ENCODE data around the gene BOD1L1.

BOD1L1 gene

GRCh38 chr4:13627606-13628311, at the start of gene BOD1L1:
Gene BOD1L1, minus strand, starts transcription at chr4:13627725. Its CDS starts 138 bp downstream, at chr4:13627587.
- peak; percentile 64 for FAIRE-seq

GRCh38 chr4:13674971-13675370, 47.4 kb upstream of the BOD1L1 start:
- FAIRE-seq = no peak

GRCh38 chr4:13673167-13673566, 45.6 kb upstream of the BOD1L1 start:
- FAIRE-seq = no peak

GRCh38 chr4:13670456-13671160, 43.1 kb upstream of the BOD1L1 start:
- FAIRE-seq = no peak

GRCh38 chr4:13665701-13666660, 38.5 kb upstream of the BOD1L1 start:
- FAIRE-seq = no peak

GRCh38 chr4:13659341-13660070, 32.0 kb upstream of the BOD1L1 start:
- FAIRE-seq = no peak

- peak; percentile 89 for FAIRE-seq
These were observed 29.3 kb upstream of the BOD1L1 start for GRCh38 chr4:13656569-13657405.

- no peak for FAIRE-seq
These were observed 26.8 kb upstream of the BOD1L1 start for GRCh38 chr4:13654162-13654797.

GRCh38 chr4:13653766-13654161, 26.2 kb upstream of the BOD1L1 start:
- no peak for FAIRE-seq

GRCh38 chr4:13647031-13647430, 19.5 kb upstream of the BOD1L1 start:
- peak; percentile 95 for FAIRE-seq

- no peak for FAIRE-seq
These were observed 17.6 kb upstream of the BOD1L1 start for GRCh38 chr4:13645075-13645474.

GRCh38 chr4:13642170-13642950, 14.8 kb upstream of the BOD1L1 start:
- FAIRE-seq = peak; percentile 75

- FAIRE-seq = no peak
These were observed 13.6 kb upstream of the BOD1L1 start for GRCh38 chr4:13641084-13641483.

- no peak for FAIRE-seq
These were observed 12.8 kb upstream of the BOD1L1 start for GRCh38 chr4:13640149-13640940.

GRCh38 chr4:13635286-13635799, 7.8 kb upstream of the BOD1L1 start:
- FAIRE-seq = no peak

GRCh38 chr4:13633671-13634070, 6.1 kb upstream of the BOD1L1 start:
- FAIRE-seq = no peak

GRCh38 chr4:13627178-13627605, 333 bp downstream of the BOD1L1 start:
- FAIRE-seq = no peak

- FAIRE-seq = no peak
These were observed 890 bp downstream of the BOD1L1 start for GRCh38 chr4:13626492-13627177.
